ENCODE results near the gene SAXO2.

DNA sequence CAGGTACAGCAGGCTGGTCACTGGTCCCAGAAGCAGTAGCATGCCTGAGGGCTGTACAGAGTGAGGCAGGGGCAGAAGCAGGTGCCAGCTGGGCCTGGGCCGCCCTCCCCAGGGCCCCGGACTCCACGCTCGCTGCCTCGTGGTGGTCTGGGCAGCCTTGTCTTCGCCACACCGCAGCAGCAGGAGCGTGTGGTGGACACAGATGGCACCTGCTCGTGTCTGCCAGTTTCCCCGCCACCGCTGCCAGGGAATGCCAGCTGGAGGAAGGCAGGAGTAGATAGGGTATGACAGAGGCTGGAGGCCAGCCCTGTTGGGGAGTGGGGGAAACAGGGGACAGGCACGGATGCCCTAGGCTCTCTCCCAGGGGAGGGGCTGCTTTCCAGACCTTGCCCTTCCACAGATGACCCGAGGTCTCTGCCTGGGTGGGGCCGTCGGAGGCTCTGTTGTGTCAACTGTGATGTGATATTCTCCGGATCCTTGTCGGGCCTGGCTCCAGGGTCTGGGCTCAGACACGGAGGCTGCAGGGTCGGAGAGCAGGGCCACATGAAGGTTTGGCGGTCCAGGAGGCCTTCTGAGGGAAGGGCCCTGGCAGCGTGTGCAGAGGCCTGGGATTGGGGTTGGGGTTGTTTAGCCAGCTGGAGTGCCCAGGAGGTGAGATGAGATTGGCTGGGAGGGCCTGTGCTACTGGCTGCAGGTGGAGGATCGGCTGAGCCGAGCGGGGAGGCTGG is 53.1 kb downstream of the SAXO2 start:
- no peak for TF ChIP-seq NFRKB (IDR thresholded peaks at IDR 0.05)
- TF ChIP-seq HDGF (IDR thresholded peaks at IDR 0.05; ENCODE audit: borderline replicate concordance), result no peak
- TF ChIP-seq SP1 (IDR thresholded peaks at IDR 0.05), result no peak
- TF ChIP-seq BHLHE40 (IDR thresholded peaks at IDR 0.05; ENCODE audit: borderline replicate concordance), result no peak
- TF ChIP-seq ELF4 (IDR thresholded peaks at IDR 0.05), result no peak
- no peak for TF ChIP-seq ARNT (IDR thresholded peaks at IDR 0.05)
- TF ChIP-seq FOXK2 (IDR thresholded peaks at IDR 0.05), result no peak
- no peak for TF ChIP-seq L3MBTL2 (conservative IDR thresholded peaks at IDR 0.05)
- no peak for TF ChIP-seq FOXM1 (IDR thresholded peaks at IDR 0.05; ENCODE audit: borderline replicate concordance)
- TF ChIP-seq LEF1 (IDR thresholded peaks at IDR 0.05; ENCODE audit: borderline replicate concordance), result no peak
- TF ChIP-seq FOXA1 (IDR thresholded peaks at IDR 0.05), result no peak
- TF ChIP-seq SUZ12 (IDR thresholded peaks at IDR 0.05), result no peak
- TF ChIP-seq ZNF384 (IDR thresholded peaks at IDR 0.05), result no peak
- TF ChIP-seq TARDBP (IDR thresholded peaks at IDR 0.05), result no peak

All from HEK293T (cell line).